OCI-LY1 (cell line): ENCODE data around the gene ARHGEF10L.

ENCODE experiments used
- CTCF ChIP-seq: fragments of 200-600 bp; sonication (generic), shearing (Covaris generic); IDR thresholded peaks from 2 replicates; pipeline ENCODE4 v1.5.1; 2017; ENCODE audit warnings: mild to moderate bottlenecking, antibody characterized with exemption, low read length, moderate library complexity, mixed read lengths
- EZH2 ChIP-seq: fragments of 200-600 bp; sonication (generic), shearing (Covaris generic); IDR thresholded peaks from 2 replicates; pipeline ENCODE4 v1.8.0; 2017; ENCODE audit warnings: borderline replicate concordance, mixed run types, mild to moderate bottlenecking, antibody characterized with exemption, low read length, moderate library complexity, mixed read lengths

DNA sequence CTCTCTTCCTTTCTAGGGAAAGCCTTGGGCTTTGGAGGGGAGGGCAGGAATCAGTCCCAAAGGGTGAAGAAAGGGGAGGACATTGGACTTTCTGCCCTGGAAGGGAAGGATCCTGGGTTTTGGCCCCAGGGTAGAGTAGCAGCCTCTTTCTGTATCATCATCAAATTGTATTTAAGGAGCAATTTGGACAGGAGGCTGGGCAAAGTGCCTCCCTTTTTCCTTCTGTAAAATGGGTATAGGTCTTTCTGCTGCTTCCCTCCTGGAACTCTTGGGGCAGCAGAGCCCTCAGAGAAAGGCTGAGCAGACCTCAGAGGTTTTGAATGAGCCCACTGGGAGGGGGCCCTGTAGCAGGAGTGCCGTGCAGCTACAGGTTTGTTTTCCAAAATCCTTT lies 38.4 kb downstream of the ARHGEF10L start:
- TF ChIP-seq CTCF (no peak), EZH2 (no peak)
